Progenitor cell of endocrine pancreas (in vitro differentiated cells): Measurements from ENCODE around the gene SORCS2. TPM values are rescaled to one million over a fixed set of nuclear protein-coding genes. Genes with fewer than 3 reads are reported as not detected.

Experiments
- DNase-seq: peaks from one replicate; pipeline ENCODE4 v3.0.0; 2021; ENCODE audit warnings: low spot score; ENCODE audit not compliant: unreplicated experiment
- H3K27ac Mint-ChIP-seq: 2 replicates; pipeline ENCODE4 v1.8.0; 2021; ENCODE audit warnings: mild to moderate bottlenecking, moderate library complexity, mixed read lengths
- H3K27me3 Mint-ChIP-seq: 2 replicates; pipeline ENCODE4 v1.8.0; 2021; ENCODE audit warnings: mixed read lengths
- H3K36me3 Mint-ChIP-seq: 2 replicates; pipeline ENCODE4 v1.8.0; 2022; ENCODE audit warnings: mixed read lengths; ENCODE audit not compliant: insufficient read depth
- H3K4me1 Mint-ChIP-seq: 2 replicates; pipeline ENCODE4 v1.8.0; 2021; ENCODE audit warnings: low read depth, mixed read lengths
- H3K4me3 Mint-ChIP-seq: 2 replicates; pipeline ENCODE4 v1.8.0; 2021; ENCODE audit warnings: low read depth, mild to moderate bottlenecking, moderate library complexity, mixed read lengths
- H3K9me3 Mint-ChIP-seq: 2 replicates; pipeline ENCODE4 v1.8.0; 2021; ENCODE audit warnings: low read depth, mixed read lengths
- CTCF ChIP-seq: fragments of 200-600 bp; sonication (generic); IDR thresholded peaks from one replicate; pipeline ENCODE4 v1.5.0; 2021; ENCODE audit warnings: antibody characterized with exemption, mild to moderate bottlenecking; ENCODE audit not compliant: unreplicated experiment
- total RNA-seq: library from RNA; stranded (reverse); gene quantifications from 2 replicates; pipeline ENCODE4 v1.2.1, GENCODE V29; 2021

Gene SORCS2
- total RNA-seq, 1 donor from 2014 or later = 2.2 TPM

GRCh38 chr4:7757501-7758471, 565.4 kb downstream of the SORCS2 start:
- no peak for TF ChIP-seq CTCF
- H3K4me3 Mint-ChIP-seq = no peak overlapping the region
- H3K27ac Mint-ChIP-seq = peak overlapping the region; percentile 56
- no peaks in the 10 kb centered on the region for H3K9me3 Mint-ChIP-seq
- H3K27me3 Mint-ChIP-seq = no peaks in the 10 kb centered on the region
- peaks cover 6% of the 10 kb centered on the region for H3K4me1 Mint-ChIP-seq
- DNase-seq = no peak
- peaks cover 7% of the 10 kb centered on the region for H3K36me3 Mint-ChIP-seq

- TF ChIP-seq CTCF = no peak
- Mint-ChIP-seq H3K9me3 (no peaks in the 10 kb centered on the region), H3K4me3 (no peak overlapping the region), H3K36me3 (peaks cover 7% of the 10 kb centered on the region), H3K27me3 (no peaks in the 10 kb centered on the region), H3K27ac (no peak overlapping the region), H3K4me1 (peaks cover 6% of the 10 kb centered on the region)
- no peak for DNase-seq
Measured at GRCh38 chr4:7758476-7758875, 566.1 kb downstream of the SORCS2 start.

GRCh38 chr4:7759216-7759615, 566.9 kb downstream of the SORCS2 start:
- H3K4me3 Mint-ChIP-seq = no peak overlapping the region
- no peak for DNase-seq
- no peak overlapping the region for H3K27ac Mint-ChIP-seq
- no peak for TF ChIP-seq CTCF
- peaks cover 7% of the 10 kb centered on the region for H3K36me3 Mint-ChIP-seq
- peaks cover 6% of the 10 kb centered on the region for H3K4me1 Mint-ChIP-seq
- no peaks in the 10 kb centered on the region for H3K9me3 Mint-ChIP-seq
- H3K27me3 Mint-ChIP-seq = no peaks in the 10 kb centered on the region

- H3K9me3 Mint-ChIP-seq = no peaks in the 10 kb centered on the region
- no peak overlapping the region for H3K4me3 Mint-ChIP-seq
- H3K27me3 Mint-ChIP-seq = no peaks in the 10 kb centered on the region
- H3K27ac Mint-ChIP-seq = no peak overlapping the region
- H3K4me1 Mint-ChIP-seq = peaks cover 6% of the 10 kb centered on the region
- H3K36me3 Mint-ChIP-seq = peaks cover 7% of the 10 kb centered on the region
- no peak for DNase-seq
- TF ChIP-seq CTCF = no peak
Measured at GRCh38 chr4:7759635-7760034, 567.3 kb downstream of the SORCS2 start.

- H3K9me3 Mint-ChIP-seq = no peaks in the 10 kb centered on the region
- no peak for TF ChIP-seq CTCF
- H3K27ac Mint-ChIP-seq = no peak overlapping the region
- H3K36me3 Mint-ChIP-seq = peaks cover 8% of the 10 kb centered on the region
- no peak overlapping the region for H3K4me3 Mint-ChIP-seq
- DNase-seq = no peak
- peaks cover 6% of the 10 kb centered on the region for H3K4me1 Mint-ChIP-seq
- H3K27me3 Mint-ChIP-seq = no peaks in the 10 kb centered on the region
Measured at GRCh38 chr4:7760228-7760627, 567.9 kb downstream of the SORCS2 start.
